Measurements from ENCODE around the gene LRRFIP2. TPM values are rescaled to one million over a fixed set of nuclear protein-coding genes. Genes with fewer than 3 reads are reported as not detected.

LRRFIP2 gene
- total and polyA plus RNA-seq, 2 of the 8 experiments (the other 6 are each of a cell fraction or from before 2014, with no cell fraction given): 8.8 to 25.6 TPM

- FAIRE-seq (no peak), DNase-seq (ENCODE audit: low read depth in 1 of 2, low spot score in 2 of 2) (no peak)
- Histone ChIP-seq H3K79me2 (ENCODE audit: control insufficient read depth in 1 of 2, insufficient read depth in 2 of 2, low read length in 2 of 2) (no peaks in the 10 kb centered on the region), H2AFZ (ENCODE audit: low read length) (no peak overlapping the region), H3K23me2 (ENCODE audit: low read depth, low read length) (no peaks in the 10 kb centered on the region), H2BK12ac (ENCODE audit: low read depth, low read length) (no peak overlapping the region), H3K56ac (replicated peaks; ENCODE audit: insufficient read length, low read depth, low read length) (no peak overlapping the region), H4K20me1 (replicated peaks in 1 of 2; ENCODE audit: control insufficient read depth in 1 of 2, insufficient read depth in 2 of 2, low read length in 2 of 2) (no peaks in the 10 kb centered on the region), H4K5ac (ENCODE audit: insufficient read length, low read depth, low read length) (no peak overlapping the region), H2AK5ac (ENCODE audit: low read depth, low read length) (no peak overlapping the region), H3K27me3 (replicated peaks in 1 of 4; ENCODE audit: control insufficient read depth in 3 of 4, extremely low read depth in 1 of 4, insufficient read depth in 3 of 4, low read length in 3 of 4) (no peaks in the 10 kb centered on the region), H3K14ac (ENCODE audit: insufficient read length) (no peak overlapping the region), H4K91ac (replicated peaks; ENCODE audit: insufficient read length, low read length) (no peak overlapping the region), H3K79me1 (ENCODE audit: low read depth, low read length) (peaks cover 6% of the 10 kb centered on the region; the same call in 1 of the 2 replicates), H4K8ac (ENCODE audit: extremely low read depth, insufficient read depth, low read length) (no peak overlapping the region), H2BK15ac (ENCODE audit: low read length) (no peak overlapping the region), H3K27ac (ENCODE audit: low read depth, low read length) (no peak overlapping the region), H3K18ac (ENCODE audit: extremely low read depth, low read length) (no peak overlapping the region), H3K23ac (ENCODE audit: insufficient read length) (no peak overlapping the region), H3K9me3 (ENCODE audit: insufficient read depth in 2 of 2, low read depth in 1 of 2, low read length in 1 of 2) (no peaks in the 10 kb centered on the region), H3K9ac (replicated peaks in 1 of 4; ENCODE audit: extremely low read depth in 1 of 4, low read depth in 3 of 4, low read length in 3 of 4) (no peak overlapping the region), H2BK120ac (replicated peaks; ENCODE audit: low read depth, low read length) (no peak overlapping the region), H3K4me3 (ENCODE audit: extremely low read depth in 1 of 4, insufficient read depth in 2 of 4, low read depth in 3 of 4, low read length in 4 of 4) (no peak overlapping the region), H2BK5ac (ENCODE audit: low read depth, low read length) (no peak overlapping the region), H3K4me1 (replicated peaks in 1 of 4; ENCODE audit: control insufficient read depth in 3 of 4, insufficient read depth in 4 of 4, low read length in 3 of 4) (no peaks in the 10 kb centered on the region), H3K36me3 (ENCODE audit: control insufficient read depth in 2 of 4, insufficient read depth in 4 of 4, low read length in 3 of 4) (peaks cover 17 to 74% (median 40%) of the 10 kb centered on the region in 4 experiments; a peak in 7 of 8 replicates), H2BK20ac (ENCODE audit: low read length) (no peak overlapping the region), H3K4ac (replicated peaks; ENCODE audit: insufficient read length, low read depth, low read length) (no peak overlapping the region), H3K4me2 (ENCODE audit: insufficient read depth in 1 of 2, low read depth in 2 of 2, low read length in 2 of 2) (no peak overlapping the region)
- CTCF ChIA-PET (ENCODE audit: partially characterized antibody): interaction anchor here (0.6 to 0.9 kb wide), 3 partner anchors 74 to 1175 kb away, joined by 3 read pairs; no protein-coding TSS in a partner anchor
- WGBS, 2 experiments (ENCODE audit: extremely low coverage in 1 of 2, insufficient coverage in 1 of 2, insufficient read length in 1 of 2, insufficient replicate concordance in 2 of 2, low coverage in 1 of 2, low lambda C conversion rate in 2 of 2, missing lambda C conversion rate in 1 of 2): 89% methylated on average over 1 of the region's 1 CpG; no CpG with 5 or more reads in 1 of the 2 experiments
- POLR2A ChIA-PET (ENCODE audit: partially characterized antibody): interaction anchor here (0.6 to 1.5 kb wide), 4 partner anchors 9 to 96 kb away, joined by 3 read pairs; no protein-coding TSS in a partner anchor
- no peak for TF ChIP-seq NRF1 (IDR thresholded peaks at IDR 0.05; ENCODE audit: low read depth, low read length)
- TF ChIP-seq RFX5 (IDR thresholded peaks at IDR 0.05; ENCODE audit: borderline replicate concordance, low read depth, low read length): no peak
- TF ChIP-seq KDM1A (IDR thresholded peaks at IDR 0.05; ENCODE audit: borderline replicate concordance, low read length): no peak
- no peak for TF ChIP-seq MAFK (IDR thresholded peaks at IDR 0.05; ENCODE audit: low read depth, low read length)
These were observed 145.3 kb downstream of the LRRFIP2 start for GRCh38 chr3:37029111-37029510.
